ENCODE data around the gene ABTB2.
A peak's percentile ranks its signal among the peaks of the same experiment; 100 is the strongest.
"Not testable (repeated sequence)": the region's sequence is repeated elsewhere in the genome, so short reads cannot be mapped to it uniquely, and the experiment has no call there.

Gene ABTB2

GRCh38 chr11:34357701-34358257 lies at the start of gene ABTB2:
ABTB2 (minus strand) TSS chr11:34358010.
- peak; percentile 88 to 95 (median 94) for DNase-seq (ENCODE audit: low read depth in 2 of 3, low spot score in 2 of 3)

GRCh38 chr11:34407121-34407813 lies 49.5 kb upstream of the ABTB2 start:
- DNase-seq (ENCODE audit: low read depth in 2 of 3, low spot score in 2 of 3): no peak

- no peak for DNase-seq (ENCODE audit: low read depth in 2 of 3, low spot score in 2 of 3)
Measured at GRCh38 chr11:34406413-34406812, 48.6 kb upstream of the ABTB2 start.

GRCh38 chr11:34405079-34405858 lies 47.5 kb upstream of the ABTB2 start:
- no peak for DNase-seq (ENCODE audit: low read depth in 2 of 3, low spot score in 2 of 3)

- DNase-seq (ENCODE audit: low read depth in 2 of 3, low spot score in 2 of 3): no peak
Measured at GRCh38 chr11:34404280-34404679, 46.5 kb upstream of the ABTB2 start.

GRCh38 chr11:34403431-34403830 lies 45.6 kb upstream of the ABTB2 start:
- no peak for DNase-seq (ENCODE audit: low read depth in 2 of 3, low spot score in 2 of 3)

- no peak for DNase-seq (ENCODE audit: low read depth in 2 of 3, low spot score in 2 of 3)
Measured at GRCh38 chr11:34397811-34398210, 40.0 kb upstream of the ABTB2 start.

GRCh38 chr11:34397120-34397519 lies 39.3 kb upstream of the ABTB2 start:
- no peak for DNase-seq (ENCODE audit: low read depth in 2 of 3, low spot score in 2 of 3)

GRCh38 chr11:34395916-34396550 lies 38.2 kb upstream of the ABTB2 start:
- DNase-seq (ENCODE audit: low read depth in 2 of 3, low spot score in 2 of 3): no peak

- no peak for DNase-seq (ENCODE audit: low read depth in 2 of 3, low spot score in 2 of 3)
Measured at GRCh38 chr11:34394771-34395300, 37.0 kb upstream of the ABTB2 start.

GRCh38 chr11:34387653-34388052 lies 29.8 kb upstream of the ABTB2 start:
- no peak for DNase-seq (ENCODE audit: low read depth in 2 of 3, low spot score in 2 of 3)

GRCh38 chr11:34386356-34386755 lies 28.5 kb upstream of the ABTB2 start:
- not testable (repeated sequence) for DNase-seq (ENCODE audit: low read depth in 2 of 3, low spot score in 2 of 3)

- DNase-seq (ENCODE audit: low read depth in 2 of 3, low spot score in 2 of 3): no peak
Measured at GRCh38 chr11:34382532-34383276, 24.9 kb upstream of the ABTB2 start.

GRCh38 chr11:34381775-34382174 lies 24.0 kb upstream of the ABTB2 start:
- no peak for DNase-seq (ENCODE audit: low read depth in 2 of 3, low spot score in 2 of 3)

GRCh38 chr11:34380696-34381095 lies 22.9 kb upstream of the ABTB2 start:
- DNase-seq (ENCODE audit: low read depth in 2 of 3, low spot score in 2 of 3): no peak

- DNase-seq (ENCODE audit: low read depth in 2 of 3, low spot score in 2 of 3): no peak
Measured at GRCh38 chr11:34379539-34379938, 21.7 kb upstream of the ABTB2 start.

- DNase-seq (ENCODE audit: low read depth in 2 of 3, low spot score in 2 of 3): no peak
Measured at GRCh38 chr11:34379079-34379478, 21.3 kb upstream of the ABTB2 start.

GRCh38 chr11:34373727-34374126 lies 15.9 kb upstream of the ABTB2 start:
- no peak for DNase-seq (ENCODE audit: low read depth in 2 of 3, low spot score in 2 of 3)

GRCh38 chr11:34366522-34366921 lies 8.7 kb upstream of the ABTB2 start:
- DNase-seq (ENCODE audit: low read depth in 2 of 3, low spot score in 2 of 3): no peak

GRCh38 chr11:34364102-34364501 lies 6.3 kb upstream of the ABTB2 start:
- DNase-seq (ENCODE audit: low read depth in 2 of 3, low spot score in 2 of 3): no peak
